SK-N-SH (cell line): Measurements from ENCODE around the gene PHAF1.

Experiments used
- ELF1 ChIP-seq: IDR thresholded peaks from 2 replicates; pipeline ENCODE4 v1.4.0; 2012
- TF ChIP-seq, protein P1 (sequence below): fragments of 150-350 bp; IDR thresholded peaks from 2 replicates; pipeline ENCODE4 v1.6.1; 2017; ENCODE audit warnings: antibody characterized with exemption, low read length, low read depth, borderline replicate concordance

DNA sequence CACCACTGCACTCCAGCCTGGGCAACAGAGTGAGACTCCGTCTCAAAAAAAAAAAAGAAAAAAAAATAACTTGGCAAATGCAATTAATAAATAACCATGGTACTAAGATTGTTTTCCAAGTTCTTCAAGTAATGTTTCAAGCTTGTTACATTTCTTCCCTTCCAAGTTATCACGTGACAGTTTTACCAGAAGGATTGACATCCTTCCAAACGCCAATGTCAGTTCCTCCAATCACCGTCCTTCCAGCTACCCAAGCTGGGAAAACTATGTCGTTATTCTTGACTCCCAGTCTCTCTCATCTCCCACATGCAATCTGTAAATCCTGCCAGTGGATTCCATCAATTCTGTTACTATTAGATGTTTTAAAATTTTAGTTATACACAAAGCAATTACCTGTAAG is 3.9 kb upstream of the PHAF1 start:
- no peak for TF ChIP-seq ELF1
- TF ChIP-seq, protein P1, sequence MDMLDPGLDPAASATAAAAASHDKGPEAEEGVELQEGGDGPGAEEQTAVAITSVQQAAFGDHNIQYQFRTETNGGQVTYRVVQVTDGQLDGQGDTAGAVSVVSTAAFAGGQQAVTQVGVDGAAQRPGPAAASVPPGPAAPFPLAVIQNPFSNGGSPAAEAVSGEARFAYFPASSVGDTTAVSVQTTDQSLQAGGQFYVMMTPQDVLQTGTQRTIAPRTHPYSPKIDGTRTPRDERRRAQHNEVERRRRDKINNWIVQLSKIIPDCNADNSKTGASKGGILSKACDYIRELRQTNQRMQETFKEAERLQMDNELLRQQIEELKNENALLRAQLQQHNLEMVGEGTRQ: no peak
